GM10248 (cell line): ENCODE results near the gene CHDH.
A peak's percentile ranks its signal among the peaks of the same experiment; 100 is the strongest.

ENCODE experiments used
- CTCF ChIA-PET: fragments of 300-600 bp; sonication (Branson Sonifier 250); formaldehyde crosslinking; extraction: SDS; loops from one replicate; lab custom pipeline; 2021; ENCODE audit warnings: antibody characterized with exemption; lab: Yijun Ruan, JAX
- POLR2A ChIA-PET: fragments of 350-650 bp; sonication (Branson Sonifier 250); formaldehyde crosslinking; extraction: SDS; loops from one replicate; lab custom pipeline; 2020; ENCODE audit warnings: antibody characterized with exemption; lab: Yijun Ruan, JAX
- DNase-seq: peaks from one replicate; pipeline ENCODE4 v3.0.0; 2012; ENCODE audit errors: extremely low spot score
- TF ChIP-seq, protein P1 (sequence below): IDR thresholded peaks from 2 replicates; pipeline ENCODE4 v1.5.1; 2012; ENCODE audit warnings: mild to moderate bottlenecking, low read depth; ENCODE audit errors: extremely low read depth, missing control alignments, control extremely low read depth

The CHDH gene

DNA sequence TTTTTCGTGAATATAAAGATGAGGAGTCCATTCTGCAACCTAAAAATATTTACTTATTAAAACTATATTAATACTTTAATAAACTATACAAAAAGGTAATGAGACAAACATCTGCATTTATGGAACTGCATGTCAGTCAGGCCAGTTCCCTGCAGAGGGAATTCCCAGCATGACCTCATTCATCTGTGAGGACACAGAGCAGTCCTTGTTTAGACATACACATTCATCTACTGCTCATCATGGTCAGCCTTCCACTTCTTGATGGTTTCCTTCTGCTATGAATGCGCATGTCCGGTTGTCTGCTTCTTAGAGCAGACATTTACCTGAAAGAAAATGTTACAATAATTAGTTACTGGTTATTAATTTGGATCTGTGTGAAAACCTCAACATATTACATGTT, 39.0 kb upstream of the CHDH start:
- POLR2A ChIA-PET: no interaction called here
- TF ChIP-seq, protein P1, sequence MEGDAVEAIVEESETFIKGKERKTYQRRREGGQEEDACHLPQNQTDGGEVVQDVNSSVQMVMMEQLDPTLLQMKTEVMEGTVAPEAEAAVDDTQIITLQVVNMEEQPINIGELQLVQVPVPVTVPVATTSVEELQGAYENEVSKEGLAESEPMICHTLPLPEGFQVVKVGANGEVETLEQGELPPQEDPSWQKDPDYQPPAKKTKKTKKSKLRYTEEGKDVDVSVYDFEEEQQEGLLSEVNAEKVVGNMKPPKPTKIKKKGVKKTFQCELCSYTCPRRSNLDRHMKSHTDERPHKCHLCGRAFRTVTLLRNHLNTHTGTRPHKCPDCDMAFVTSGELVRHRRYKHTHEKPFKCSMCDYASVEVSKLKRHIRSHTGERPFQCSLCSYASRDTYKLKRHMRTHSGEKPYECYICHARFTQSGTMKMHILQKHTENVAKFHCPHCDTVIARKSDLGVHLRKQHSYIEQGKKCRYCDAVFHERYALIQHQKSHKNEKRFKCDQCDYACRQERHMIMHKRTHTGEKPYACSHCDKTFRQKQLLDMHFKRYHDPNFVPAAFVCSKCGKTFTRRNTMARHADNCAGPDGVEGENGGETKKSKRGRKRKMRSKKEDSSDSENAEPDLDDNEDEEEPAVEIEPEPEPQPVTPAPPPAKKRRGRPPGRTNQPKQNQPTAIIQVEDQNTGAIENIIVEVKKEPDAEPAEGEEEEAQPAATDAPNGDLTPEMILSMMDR: no peak
- DNase-seq: no peak
- CTCF ChIA-PET: no interaction called here

DNA sequence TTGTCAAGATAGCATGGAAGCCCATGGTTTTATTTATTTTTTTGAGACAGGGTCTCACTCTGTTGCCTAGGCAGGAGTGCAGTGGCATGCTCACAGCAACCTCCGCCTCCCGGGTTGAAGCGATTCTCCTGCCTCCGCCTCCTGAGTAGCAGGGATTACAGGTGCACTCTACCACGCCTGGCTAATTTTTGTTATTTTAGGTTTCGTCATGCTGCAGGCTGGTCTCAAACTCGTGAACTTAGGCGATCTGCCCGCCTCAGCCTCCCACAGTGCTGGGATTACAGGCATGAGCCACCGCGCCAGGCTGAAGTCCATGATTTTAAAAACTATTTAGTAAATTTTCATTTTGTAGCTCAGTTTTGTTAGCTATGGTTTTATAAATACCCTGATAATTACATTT, 38.4 kb upstream of the CHDH start:
- TF ChIP-seq, protein P1: no peak
- CTCF ChIA-PET: interaction anchor here (1.5 kb wide), 1 partner anchor 15 kb away, joined by 3 read pairs; no protein-coding TSS in a partner anchor

DNA sequence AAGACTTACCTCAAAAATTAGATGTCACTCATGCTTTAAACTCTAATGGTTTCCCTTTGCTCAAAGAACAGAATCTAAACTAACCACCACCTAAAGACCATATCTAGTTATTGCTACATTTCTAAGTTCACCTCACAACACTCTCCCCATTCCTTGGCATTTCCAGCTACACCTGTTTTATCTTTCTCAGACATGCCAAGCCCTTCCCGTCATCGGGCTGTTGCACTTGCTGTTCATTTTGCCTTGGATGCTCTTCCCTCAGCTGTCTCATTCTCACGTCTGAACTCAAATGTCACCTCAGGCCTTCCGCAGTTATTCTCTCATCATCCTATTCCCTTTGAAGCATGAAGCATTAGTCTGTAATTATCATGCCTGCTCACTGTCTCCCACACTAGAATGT, 36.8 kb upstream of the CHDH start:
- ChIA-PET POLR2A (no interaction called here), CTCF (no interaction called here)
- TF ChIP-seq, protein P1: no peak
- no peak for DNase-seq

More for the DNA sequence above, 38.4 kb upstream of the CHDH start:
- POLR2A ChIA-PET: no interaction called here
- DNase-seq: no peak

DNA sequence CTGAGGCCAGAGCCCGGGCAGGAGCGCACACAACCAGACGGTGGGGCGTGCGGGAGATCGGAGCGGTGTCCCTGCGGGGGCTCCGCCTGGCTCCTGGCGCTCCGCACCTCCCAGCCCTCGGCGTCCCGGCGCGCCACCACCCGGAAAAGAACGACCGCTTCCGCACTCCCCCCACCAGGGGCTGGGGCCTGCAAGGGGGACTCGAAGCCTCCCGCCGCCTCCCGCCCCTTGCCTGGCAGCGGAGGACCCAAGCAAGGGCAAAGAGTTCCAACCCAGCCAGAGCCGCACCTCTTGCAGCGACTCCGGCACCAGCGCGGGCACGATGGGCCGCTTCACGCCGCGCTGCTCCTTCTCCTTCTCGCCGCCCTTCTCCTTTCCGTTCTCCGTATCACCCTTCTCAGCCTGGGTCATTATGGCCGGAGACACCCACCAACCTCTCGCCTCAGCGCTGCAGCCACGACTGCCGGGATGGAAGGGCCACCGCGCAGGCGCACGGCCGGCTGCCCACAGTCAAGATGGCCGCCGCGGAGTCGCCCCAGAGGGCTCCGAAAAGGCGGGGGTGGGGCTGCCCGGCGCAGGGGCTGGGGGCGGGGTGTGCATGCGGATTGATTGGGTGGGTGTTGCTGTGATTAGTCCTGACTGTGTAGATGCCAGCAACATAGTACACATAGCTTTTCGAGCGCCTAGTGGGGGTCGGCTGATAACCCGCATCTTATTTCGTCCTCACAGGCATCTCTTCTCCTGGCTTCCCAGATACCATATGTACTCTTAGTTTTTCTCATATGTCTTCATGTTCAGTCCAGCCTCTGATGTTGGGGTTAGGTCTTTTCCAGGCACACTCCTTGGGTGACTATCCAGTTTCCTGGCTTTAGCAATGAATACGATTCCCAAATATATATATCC, 35.7 kb upstream of the CHDH start, which contains the start of gene ACTR8:
TSS of gene ACTR8 (minus strand) at position 462 of the 903 bp plus-strand sequence. CDS start at position 411, 51 bp downstream.
- peak; percentile 94 for DNase-seq
- POLR2A ChIA-PET: interaction anchor here (1.2 kb wide), 1 partner anchor 10 kb away, joined by 4 read pairs; no protein-coding TSS in a partner anchor
- TF ChIP-seq, protein P1: no peak
- CTCF ChIA-PET: no interaction called here

DNA sequence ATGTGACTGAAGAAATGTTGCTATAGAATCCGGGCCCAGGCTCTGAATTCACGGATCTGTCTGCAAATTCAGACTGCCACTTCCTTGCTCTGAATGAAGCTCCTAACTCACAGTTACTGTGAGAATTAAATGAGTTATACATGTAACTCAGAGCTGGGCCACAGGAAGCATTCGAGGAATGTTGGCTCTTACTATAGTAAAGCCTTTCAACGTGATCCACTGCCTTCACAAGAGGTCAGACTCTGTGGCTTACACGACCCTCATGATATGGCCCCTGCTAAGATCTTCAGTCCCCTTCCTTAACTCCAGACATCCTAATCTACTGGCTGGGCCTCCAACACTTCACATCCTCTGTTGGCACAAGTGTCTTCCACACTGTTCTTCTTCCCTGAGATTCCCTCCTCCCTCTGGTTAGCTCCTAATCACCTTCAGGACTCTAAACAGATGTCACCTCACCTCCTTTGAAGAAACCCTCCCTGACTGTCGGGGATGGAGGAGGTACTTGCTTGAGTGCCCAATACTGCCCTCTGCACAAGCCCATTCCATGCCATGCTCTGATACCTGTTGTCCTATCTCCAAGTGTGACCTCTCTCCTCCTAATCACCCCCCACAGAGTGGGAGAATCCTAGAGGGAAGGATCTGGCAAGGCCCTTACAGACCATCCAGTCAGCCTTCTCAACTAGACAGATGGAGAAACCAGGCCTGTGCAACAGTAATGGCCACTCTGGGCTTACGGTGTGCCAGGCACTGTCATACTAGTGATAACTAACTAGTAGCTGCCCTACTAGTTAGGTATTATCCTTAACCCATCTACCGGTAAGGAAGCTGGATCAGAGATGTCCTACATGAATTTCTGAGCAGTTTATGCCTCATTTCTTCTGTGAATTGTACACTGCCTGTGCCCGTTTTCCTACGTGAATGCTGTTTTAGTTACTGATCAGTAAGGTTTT, 34.5 kb upstream of the CHDH start:
- ChIA-PET POLR2A (interaction anchor here (0.6 to 1.2 kb wide), 2 partner anchors 11 kb away, joined by 3 to 4 read pairs; no protein-coding TSS in a partner anchor), CTCF (interaction anchor here (0.9 kb wide), 1 partner anchor 17 kb away, joined by 3 read pairs; no protein-coding TSS in a partner anchor)
- DNase-seq: no peak
- TF ChIP-seq, protein P1: no peak
